Measurements from ENCODE around the gene RGS13.
A peak's percentile ranks its signal among the peaks of the same experiment; 100 is the strongest.

The RGS13 gene

DNA sequence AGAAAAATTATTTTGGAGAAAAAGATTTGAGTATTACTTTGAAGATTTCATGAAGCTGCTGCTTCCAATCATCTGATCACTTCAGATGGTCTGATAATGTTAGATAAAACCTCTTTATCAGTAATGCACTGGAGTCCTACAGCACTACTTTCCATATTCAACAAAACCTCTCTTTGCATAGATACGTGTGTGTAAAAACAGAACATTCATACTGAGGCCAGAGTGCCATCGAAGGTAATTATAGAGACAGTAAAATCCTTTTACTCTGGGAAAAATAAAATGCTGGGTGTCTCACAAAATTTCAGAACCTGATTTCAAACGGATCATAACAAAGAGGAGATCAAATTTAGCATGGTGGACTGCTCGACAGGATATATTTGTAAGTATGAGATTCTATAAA is at the start of gene RGS13:
RGS13 (plus strand) TSS at position 209 of the 400 bp plus-strand sequence. CDS start 8,188 bp downstream, outside the sequence.
- DNase-seq (ENCODE audit: low read depth in 3 of 3) = no peak

- DNase-seq (ENCODE audit: low read depth in 3 of 3) = no peak
Measured at GRCh38 chr1:192587386-192588266, 48.3 kb upstream of the RGS13 start.

DNA sequence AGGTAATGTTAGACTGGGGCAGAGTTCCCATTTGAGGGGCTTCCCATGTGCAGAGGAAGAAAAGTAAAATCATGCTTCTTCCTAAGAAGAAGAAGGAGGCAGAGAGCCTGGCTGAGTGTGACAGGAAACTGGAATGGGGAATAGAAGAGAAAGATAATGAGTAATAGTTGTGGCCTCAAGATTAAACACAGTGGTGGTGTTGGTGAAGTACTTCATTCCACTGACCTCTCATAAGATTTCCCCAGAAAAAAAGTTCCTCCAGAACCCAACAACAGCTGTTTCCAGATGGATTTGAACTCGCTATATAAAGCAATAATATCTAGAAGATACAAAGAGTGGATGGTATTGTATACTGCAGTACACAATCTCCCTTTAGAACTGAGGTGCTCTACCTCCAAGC is 47.4 kb upstream of the RGS13 start:
- DNase-seq (ENCODE audit: low read depth in 3 of 3) = no peak

GRCh38 chr1:192589813-192590212 is 46.1 kb upstream of the RGS13 start:
- DNase-seq (ENCODE audit: low read depth in 3 of 3) = no peak

DNA sequence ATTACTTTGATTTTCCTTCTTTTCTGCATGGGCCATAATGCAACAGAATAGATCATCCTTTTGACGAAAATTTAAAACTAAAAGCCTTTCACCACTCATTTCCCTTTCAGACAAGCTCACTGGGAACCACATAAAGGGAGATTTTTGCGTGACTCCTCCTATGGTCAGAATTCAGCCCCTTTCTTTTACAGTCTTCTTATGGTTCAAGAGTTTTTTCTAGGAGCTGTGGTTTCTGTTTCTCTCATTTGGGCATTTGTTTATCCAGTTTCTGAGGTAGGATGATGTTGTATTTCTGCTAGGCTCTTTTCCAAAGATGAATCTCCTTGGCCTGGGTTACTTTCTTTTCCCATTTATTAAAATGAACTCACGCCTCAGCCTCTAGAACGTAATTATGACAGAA is 43.4 kb upstream of the RGS13 start:
- DNase-seq (ENCODE audit: low read depth in 3 of 3) = no peak

DNA sequence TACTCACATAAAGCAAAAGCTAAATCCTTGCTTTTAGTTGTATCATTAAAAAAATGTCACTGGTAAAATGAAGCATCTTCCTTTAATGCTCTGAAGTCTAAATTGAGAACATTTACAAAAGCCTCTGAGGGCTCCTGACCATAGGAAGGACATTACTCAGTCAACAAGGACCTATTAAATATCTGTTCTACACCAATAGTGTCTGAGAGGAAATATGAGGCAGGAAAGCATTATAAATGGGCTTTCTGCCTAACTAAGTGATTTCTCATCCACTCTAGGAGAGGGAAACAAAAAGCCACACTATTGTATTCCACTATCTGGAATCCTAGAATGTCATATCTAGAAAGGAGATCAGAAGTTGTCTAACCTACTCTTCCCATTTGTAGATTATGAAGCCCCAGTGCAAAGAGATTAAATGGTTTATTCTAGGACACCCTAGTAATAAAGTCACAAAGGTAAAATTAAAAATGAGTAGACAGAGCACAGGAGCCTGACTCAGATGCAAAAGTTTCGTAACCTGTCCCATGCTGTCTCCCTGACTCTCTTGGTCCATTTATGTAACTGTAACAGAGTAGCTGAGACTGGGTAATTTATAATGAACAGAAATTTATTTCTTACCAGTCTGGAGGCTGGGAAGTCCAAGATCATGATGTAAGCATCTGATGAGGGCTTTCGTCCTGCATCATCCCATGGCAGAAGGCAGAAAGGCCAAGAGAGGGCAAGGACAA is 42.8 kb upstream of the RGS13 start:
- DNase-seq (ENCODE audit: low read depth in 3 of 3) = no peak

GRCh38 chr1:192595299-192595698 is 40.6 kb upstream of the RGS13 start:
- DNase-seq (ENCODE audit: low read depth in 3 of 3) = no peak

DNA sequence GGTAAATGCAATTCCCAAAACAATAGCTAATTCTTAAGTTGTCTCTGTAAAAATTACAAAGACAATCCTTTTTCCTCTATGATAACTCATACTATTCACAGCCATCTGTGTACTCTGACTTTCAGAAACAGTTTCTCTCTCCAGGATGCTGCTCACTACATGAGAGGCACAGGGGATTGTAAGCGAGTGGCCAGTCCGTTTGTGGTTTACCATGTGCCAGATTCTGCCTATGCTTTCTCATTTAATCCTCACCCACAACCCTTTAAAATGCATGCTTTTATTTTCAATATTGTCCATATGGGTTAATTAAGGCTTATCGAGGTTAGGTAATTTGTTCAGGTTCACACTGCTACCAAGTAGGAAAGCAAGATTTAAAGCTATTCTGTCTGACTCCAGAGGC is 37.4 kb upstream of the RGS13 start:
- no peak for DNase-seq (ENCODE audit: low read depth in 3 of 3)

GRCh38 chr1:192600275-192600674 is 35.7 kb upstream of the RGS13 start:
- no peak for DNase-seq (ENCODE audit: low read depth in 3 of 3)

DNA sequence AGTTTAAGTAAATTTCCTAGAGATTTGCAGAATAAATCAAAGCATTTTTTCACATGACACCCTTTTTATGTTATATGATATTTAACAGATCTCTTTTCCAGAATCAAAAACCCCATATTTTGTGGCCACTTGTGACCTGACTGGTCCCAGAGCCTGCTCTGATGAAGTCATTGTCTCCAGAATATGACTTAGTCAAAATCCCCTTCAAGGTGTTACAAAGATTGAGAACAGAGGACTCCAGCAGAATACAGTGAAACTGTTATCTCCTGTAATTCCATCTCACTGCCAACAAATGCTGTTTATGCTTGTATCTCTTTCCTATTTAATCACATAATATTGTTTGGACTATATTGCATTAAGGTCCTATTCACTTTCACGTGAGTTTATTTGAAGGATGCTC is 34.8 kb upstream of the RGS13 start:
- DNase-seq (ENCODE audit: low read depth in 3 of 3) = no peak

GRCh38 chr1:192601567-192601966 is 34.4 kb upstream of the RGS13 start:
- DNase-seq (ENCODE audit: low read depth in 3 of 3) = no peak

DNA sequence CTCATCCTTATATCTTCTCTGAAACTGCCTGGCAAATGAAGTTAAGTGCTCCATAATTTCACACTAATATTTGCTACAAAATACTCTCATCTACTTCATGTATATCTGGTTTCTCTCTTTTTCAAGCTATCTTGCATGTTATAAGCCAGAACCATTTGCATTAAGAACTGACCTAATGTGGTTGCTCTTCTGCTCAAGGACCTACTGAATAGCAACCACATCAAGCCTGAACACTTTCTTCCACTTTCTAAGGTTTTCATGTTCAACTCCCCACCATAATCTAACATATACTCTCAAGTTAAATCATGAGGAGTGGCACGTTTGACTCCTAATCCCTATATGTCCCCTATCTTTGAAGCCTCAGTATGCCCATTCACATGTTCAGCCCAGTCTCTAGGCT is 33.2 kb upstream of the RGS13 start:
- DNase-seq (ENCODE audit: low read depth in 3 of 3) = no peak

GRCh38 chr1:192603218-192603787 is 32.6 kb upstream of the RGS13 start:
- no peak for DNase-seq (ENCODE audit: low read depth in 3 of 3)

DNA sequence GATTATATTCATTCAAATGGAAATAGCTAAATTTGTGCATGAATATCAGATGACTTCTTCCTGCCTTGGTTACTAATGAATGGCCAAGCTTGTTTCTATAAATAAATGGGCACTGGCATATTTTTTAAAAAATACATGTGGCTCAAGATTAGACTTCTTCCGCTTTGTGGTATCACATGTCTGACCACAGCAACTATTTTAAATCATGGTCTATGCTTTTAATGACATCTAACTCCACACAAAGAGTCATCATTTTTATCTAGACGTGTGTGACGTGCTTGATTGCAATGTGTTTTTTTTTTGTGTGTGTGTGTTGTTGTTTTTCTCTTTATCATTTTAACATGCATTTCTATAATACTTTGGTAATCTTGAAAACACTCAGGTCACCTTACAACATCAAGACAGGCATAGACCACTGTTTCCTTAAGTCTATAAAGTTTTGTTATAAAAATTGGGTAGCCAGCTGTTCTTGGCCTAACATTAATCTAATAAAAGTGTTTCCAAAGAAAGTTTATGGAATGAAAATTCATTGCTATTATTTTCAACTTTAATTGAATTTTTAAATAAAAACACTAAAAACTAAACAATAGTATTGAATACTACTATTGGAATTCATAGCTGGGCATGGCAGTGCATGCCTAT is 30.8 kb upstream of the RGS13 start:
- DNase-seq (ENCODE audit: low read depth in 3 of 3) = no peak

DNA sequence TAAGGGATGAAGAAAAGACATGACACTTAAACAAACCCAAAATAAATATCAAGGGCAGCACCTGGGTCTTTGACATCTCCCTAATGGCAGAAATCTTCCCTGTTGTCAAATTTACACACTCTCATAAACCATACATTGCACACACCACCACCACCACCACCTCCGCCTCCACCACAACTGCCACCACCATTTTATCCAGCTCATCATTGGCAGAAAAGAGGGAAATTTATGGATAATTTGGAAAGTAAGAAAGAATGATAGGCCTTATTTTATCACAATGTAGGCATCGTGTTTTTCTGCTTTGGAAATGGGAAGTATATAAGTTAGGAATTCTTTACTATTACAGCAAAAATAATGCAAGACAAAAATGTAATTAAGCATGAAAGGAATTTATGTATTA is 27.3 kb upstream of the RGS13 start:
- DNase-seq (ENCODE audit: low read depth in 3 of 3) = no peak

DNA sequence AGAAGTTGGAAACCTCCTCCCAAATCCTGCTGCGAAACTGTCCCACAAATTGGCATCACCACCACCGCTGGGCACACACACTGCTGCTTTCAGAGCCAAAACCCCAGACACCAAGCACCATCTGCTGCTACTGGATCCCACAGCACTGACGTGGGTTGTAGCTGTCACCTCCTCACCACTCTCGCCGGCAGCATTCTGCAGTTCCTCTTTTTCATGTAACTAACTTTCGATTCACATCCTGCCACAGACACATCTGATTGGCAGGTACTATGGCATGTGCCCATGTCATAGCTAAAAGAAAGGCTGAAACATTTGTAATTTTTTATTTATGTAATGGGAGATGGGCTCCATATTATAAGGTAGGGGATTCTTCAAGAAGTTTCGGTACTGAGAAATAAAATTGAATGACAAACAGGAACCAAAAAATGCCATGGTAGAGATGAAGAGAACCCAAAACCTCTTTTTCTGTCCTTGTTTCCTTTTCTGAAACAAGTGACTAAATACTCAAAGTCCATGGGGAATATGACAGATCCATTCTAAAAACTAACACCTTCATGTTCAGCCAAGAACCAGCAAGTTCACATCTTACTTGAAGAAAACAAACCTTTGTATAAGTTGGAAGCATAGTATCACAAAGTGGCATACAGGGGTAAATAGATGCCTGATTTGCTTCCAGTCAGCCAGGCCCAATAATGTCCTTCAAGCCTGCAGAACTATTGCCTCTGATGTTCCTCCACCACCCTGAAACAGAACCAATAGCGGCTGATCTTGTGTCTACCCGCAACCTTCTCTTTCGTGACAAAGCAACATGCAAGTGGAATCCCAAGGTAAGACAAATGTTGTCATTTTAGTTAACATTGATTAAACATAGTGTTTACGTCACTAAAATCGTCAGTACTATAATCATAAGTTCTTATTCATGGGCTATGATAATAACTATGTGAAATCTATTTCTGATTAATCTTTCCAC is 26.6 kb upstream of the RGS13 start:
- DNase-seq (ENCODE audit: low read depth in 3 of 3) = peak; percentile 8 to 31 (median 19)

DNA sequence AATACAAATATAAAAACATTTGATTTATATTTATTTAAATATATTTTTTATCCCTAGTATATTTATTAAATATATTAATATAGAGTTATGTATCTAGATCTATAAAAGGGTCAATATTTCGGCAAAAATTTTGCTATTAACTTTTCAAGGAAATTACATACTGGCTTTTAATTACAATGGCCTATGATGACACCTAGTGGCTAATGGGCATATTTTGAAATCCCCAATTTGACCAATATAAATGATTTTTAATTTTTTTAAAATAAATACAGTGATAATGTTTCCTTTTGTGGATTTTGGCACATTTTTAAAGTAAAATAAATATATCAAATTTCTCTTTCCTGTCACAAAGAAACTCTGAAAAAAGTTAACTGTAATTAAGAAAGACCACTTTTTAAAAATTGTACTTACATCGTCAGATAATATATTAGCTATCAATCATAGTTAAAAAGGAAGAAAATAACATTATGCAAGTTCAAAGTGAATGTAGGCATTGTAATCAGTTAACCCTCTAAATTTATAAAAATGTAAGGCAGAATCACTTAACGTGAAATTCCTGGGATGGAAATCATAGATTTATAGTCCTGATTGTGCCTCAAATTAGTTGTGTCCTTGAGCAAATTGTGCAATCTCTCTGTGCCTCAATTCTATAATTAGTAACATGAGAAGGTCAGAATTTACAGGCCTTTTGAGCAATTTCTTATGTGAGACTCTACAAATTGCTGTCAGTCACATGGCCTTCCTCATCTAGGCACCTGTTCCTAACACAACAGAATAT is 25.6 kb upstream of the RGS13 start:
- no peak for DNase-seq (ENCODE audit: low read depth in 3 of 3)

- no peak for DNase-seq (ENCODE audit: low read depth in 3 of 3)
Measured at GRCh38 chr1:192615055-192615454, 20.9 kb upstream of the RGS13 start.

- no peak for DNase-seq (ENCODE audit: low read depth in 3 of 3)
Measured at GRCh38 chr1:192620071-192620635, 15.8 kb upstream of the RGS13 start.

Data from stimulated activated CD4-positive, alpha-beta T cell treated with anti-CD3 and anti-CD28 coated beads, TNF-alpha, amount 100 ng/mL, for 4 hours (primary cell).